GM18520 (cell line): ENCODE results near the gene PTGER2.

Experiments used
- ATAC-seq: cut with Tn5 transposase; IDR thresholded peaks from one replicate; pipeline ENCODE4 v1.9.1; 2021; ENCODE audit not compliant: unreplicated experiment

PTGER2 gene

GRCh38 chr14:52313903-52314594 is at the start of gene PTGER2:
PTGER2 (plus strand) TSS chr14:52314312; CDS start chr14:52314549, 237 bp downstream.
- peak; percentile 40 for ATAC-seq

- ATAC-seq = no peak
Measured at GRCh38 chr14:52265253-52265652, 48.9 kb upstream of the PTGER2 start.

GRCh38 chr14:52266179-52266578 is 47.9 kb upstream of the PTGER2 start:
- no peak for ATAC-seq

- no peak for ATAC-seq
Measured at GRCh38 chr14:52266782-52267181, 47.3 kb upstream of the PTGER2 start.

- no peak for ATAC-seq
Measured at GRCh38 chr14:52267501-52268278, 46.4 kb upstream of the PTGER2 start, which contains the start of gene PTGDR. PTGDR (plus strand) TSS chr14:52267698; CDS start chr14:52267815, 117 bp downstream.

- no peak for ATAC-seq
Measured at GRCh38 chr14:52268279-52269061, 45.6 kb upstream of the PTGER2 start.

- no peak for ATAC-seq
Measured at GRCh38 chr14:52269100-52269499, 45.0 kb upstream of the PTGER2 start.

GRCh38 chr14:52269982-52270381 is 44.1 kb upstream of the PTGER2 start:
- ATAC-seq = no peak

- no peak for ATAC-seq
Measured at GRCh38 chr14:52271538-52271937, 42.6 kb upstream of the PTGER2 start.

GRCh38 chr14:52272375-52272774 is 41.7 kb upstream of the PTGER2 start:
- ATAC-seq = no peak

GRCh38 chr14:52275372-52275771 is 38.7 kb upstream of the PTGER2 start:
- ATAC-seq = no peak

- no peak for ATAC-seq
Measured at GRCh38 chr14:52277552-52277951, 36.6 kb upstream of the PTGER2 start.

- ATAC-seq = no peak
Measured at GRCh38 chr14:52279408-52279807, 34.7 kb upstream of the PTGER2 start.

- no peak for ATAC-seq
Measured at GRCh38 chr14:52283099-52283498, 31.0 kb upstream of the PTGER2 start.

- ATAC-seq = no peak
Measured at GRCh38 chr14:52286661-52287649, 27.2 kb upstream of the PTGER2 start.

- ATAC-seq = no peak
Measured at GRCh38 chr14:52296378-52296777, 17.7 kb upstream of the PTGER2 start.

GRCh38 chr14:52298795-52299194 is 15.3 kb upstream of the PTGER2 start:
- ATAC-seq = no peak

GRCh38 chr14:52299692-52300278 is 14.3 kb upstream of the PTGER2 start:
- no peak for ATAC-seq

GRCh38 chr14:52303236-52303635 is 10.9 kb upstream of the PTGER2 start:
- no peak for ATAC-seq
